ENCODE results near the gene DNM3.

DNA sequence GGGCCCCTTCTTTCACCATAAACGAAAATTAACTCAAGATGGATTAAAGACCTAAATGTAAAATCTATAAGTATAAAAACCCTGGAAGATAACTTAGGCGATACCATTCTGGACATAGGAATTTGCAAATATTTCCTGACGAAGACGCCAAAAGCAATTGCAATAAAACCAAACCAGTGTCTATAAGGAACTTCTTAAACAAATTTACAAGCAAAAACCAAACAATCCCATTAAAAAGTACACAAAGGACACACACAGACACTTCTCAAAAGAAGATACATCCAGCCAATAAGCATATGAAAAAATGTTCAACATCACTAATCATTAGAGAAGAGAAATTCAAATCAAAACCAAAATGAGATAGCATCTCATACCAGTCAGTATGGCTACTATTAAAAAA, 500.4 kb downstream of the DNM3 start:
- TF ChIP-seq YY1 (IDR thresholded peaks at IDR 0.05; ENCODE audit: low read depth, low read length) (no peak), BACH1 (IDR thresholded peaks at IDR 0.05; ENCODE audit: borderline replicate concordance) (no peak), EZH2 (IDR thresholded peaks at IDR 0.05; ENCODE audit: borderline replicate concordance, control insufficient read depth, low read depth, low read length) (no peak), POU2F2 (IDR thresholded peaks at IDR 0.05; ENCODE audit: borderline replicate concordance, low read depth, low read length) (no peak), JUND (IDR thresholded peaks at IDR 0.05; ENCODE audit: low read depth, low read length) (no peak), GATAD2B (conservative IDR thresholded peaks at IDR 0.05; ENCODE audit: low read depth) (no peak), POLR2A (IDR thresholded peaks at IDR 0.05; ENCODE audit: low read depth, low read length) (no peak), MEF2B (IDR thresholded peaks at IDR 0.05; ENCODE audit: partially characterized antibody, poor library complexity, severe bottlenecking) (no peak)
- TF ChIP-seq, protein P1, sequence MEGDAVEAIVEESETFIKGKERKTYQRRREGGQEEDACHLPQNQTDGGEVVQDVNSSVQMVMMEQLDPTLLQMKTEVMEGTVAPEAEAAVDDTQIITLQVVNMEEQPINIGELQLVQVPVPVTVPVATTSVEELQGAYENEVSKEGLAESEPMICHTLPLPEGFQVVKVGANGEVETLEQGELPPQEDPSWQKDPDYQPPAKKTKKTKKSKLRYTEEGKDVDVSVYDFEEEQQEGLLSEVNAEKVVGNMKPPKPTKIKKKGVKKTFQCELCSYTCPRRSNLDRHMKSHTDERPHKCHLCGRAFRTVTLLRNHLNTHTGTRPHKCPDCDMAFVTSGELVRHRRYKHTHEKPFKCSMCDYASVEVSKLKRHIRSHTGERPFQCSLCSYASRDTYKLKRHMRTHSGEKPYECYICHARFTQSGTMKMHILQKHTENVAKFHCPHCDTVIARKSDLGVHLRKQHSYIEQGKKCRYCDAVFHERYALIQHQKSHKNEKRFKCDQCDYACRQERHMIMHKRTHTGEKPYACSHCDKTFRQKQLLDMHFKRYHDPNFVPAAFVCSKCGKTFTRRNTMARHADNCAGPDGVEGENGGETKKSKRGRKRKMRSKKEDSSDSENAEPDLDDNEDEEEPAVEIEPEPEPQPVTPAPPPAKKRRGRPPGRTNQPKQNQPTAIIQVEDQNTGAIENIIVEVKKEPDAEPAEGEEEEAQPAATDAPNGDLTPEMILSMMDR (IDR thresholded peaks at IDR 0.05 in 2 of 3, conservative IDR thresholded peaks at IDR 0.05 in 1 of 3; ENCODE audit: control insufficient read depth in 2 of 3, extremely low read depth in 1 of 3, insufficient read depth in 1 of 3, low read depth in 3 of 3, low read length in 3 of 3) = no peak
- TF ChIP-seq, protein P2, sequence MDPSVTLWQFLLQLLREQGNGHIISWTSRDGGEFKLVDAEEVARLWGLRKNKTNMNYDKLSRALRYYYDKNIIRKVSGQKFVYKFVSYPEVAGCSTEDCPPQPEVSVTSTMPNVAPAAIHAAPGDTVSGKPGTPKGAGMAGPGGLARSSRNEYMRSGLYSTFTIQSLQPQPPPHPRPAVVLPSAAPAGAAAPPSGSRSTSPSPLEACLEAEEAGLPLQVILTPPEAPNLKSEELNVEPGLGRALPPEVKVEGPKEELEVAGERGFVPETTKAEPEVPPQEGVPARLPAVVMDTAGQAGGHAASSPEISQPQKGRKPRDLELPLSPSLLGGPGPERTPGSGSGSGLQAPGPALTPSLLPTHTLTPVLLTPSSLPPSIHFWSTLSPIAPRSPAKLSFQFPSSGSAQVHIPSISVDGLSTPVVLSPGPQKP (IDR thresholded peaks at IDR 0.05; ENCODE audit: low read depth, low read length) = no peak

Data from GM12878 (cell line).